Jurkat, Clone E6-1 (cell line): ENCODE data around the gene ATIC. TPM values are rescaled to one million over a fixed set of nuclear protein-coding genes. Genes with fewer than 3 reads are reported as not detected.

Experiments used
- DNase-seq: peaks from one replicate; pipeline ENCODE4 v3.0.0-alpha.2; 2011; ENCODE audit warnings: low read depth, low spot score
- H3K4me3 ChIP-seq: 2 replicates; pipeline ENCODE4 v1.5.1; 2011; ENCODE audit warnings: mild to moderate bottlenecking, low read length, control low read depth, moderate library complexity
- polyA plus RNA-seq: library from polyadenylated mRNA; unstranded; fragments of >200 nt; gene quantifications from one replicate; pipeline ENCODE4 v1.2.1, GENCODE V29; 2012; ENCODE audit warnings: missing spikeins; ENCODE audit not compliant: insufficient read length, insufficient read depth

ATIC gene
- 454 TPM for polyA plus RNA-seq

DNA sequence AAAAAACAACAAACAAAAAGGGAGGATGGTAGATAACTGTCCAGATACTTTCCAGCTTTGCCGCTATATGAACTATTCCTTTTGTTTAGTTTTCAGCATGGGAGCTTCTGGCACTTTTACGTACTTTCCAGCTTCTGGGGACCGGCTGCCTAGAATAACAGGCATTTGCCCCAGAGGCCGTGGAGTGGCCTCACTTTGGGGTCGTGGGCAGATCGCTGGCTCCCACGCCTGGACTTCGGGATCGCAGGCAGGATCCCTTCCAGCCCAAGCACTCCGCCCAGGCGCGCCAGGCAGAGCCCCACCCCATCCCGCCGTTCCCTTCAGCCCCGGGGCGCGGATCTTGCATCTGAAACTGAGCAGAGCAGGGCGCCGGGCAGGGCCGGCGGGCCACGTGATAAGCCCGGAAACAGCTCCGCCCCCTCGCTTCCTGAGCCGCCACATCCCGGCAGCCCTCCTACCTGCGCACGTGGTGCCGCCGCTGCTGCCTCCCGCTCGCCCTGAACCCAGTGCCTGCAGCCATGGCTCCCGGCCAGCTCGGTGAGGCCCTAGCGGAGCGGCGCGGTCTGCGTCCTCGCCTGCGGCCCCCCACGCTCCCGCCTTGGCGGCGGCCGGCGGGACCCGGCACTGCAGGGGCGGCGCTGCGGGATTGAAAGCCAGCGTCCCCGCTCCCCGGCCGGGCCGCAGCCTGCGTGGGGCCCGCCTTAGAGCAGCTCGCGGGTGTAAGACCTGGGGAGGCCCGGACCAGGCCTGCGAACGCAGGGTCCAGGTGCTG, at the start of gene ATIC:
Gene ATIC, plus strand, starts transcription at position 435 of the 772 bp plus-strand sequence. Its CDS starts 84 bp downstream, at position 519.
- H3K4me3 ChIP-seq, result peak within 1 kb of the TSS; percentile 57
- DNase-seq, result peak; percentile 90

- DNase-seq, result no peak
- no peak overlapping the region for H3K4me3 ChIP-seq
Observed at GRCh38 chr2:215262303-215262702, 49.6 kb upstream of the ATIC start.

GRCh38 chr2:215262741-215263362, 49.0 kb upstream of the ATIC start:
- no peak for DNase-seq
- H3K4me3 ChIP-seq, result no peak overlapping the region

GRCh38 chr2:215264374-215264773, 47.5 kb upstream of the ATIC start:
- DNase-seq, result no peak
- no peak overlapping the region for H3K4me3 ChIP-seq

- H3K4me3 ChIP-seq, result no peak overlapping the region
- peak; percentile 63 for DNase-seq
Observed at GRCh38 chr2:215269397-215270117, 42.3 kb upstream of the ATIC start.

DNA sequence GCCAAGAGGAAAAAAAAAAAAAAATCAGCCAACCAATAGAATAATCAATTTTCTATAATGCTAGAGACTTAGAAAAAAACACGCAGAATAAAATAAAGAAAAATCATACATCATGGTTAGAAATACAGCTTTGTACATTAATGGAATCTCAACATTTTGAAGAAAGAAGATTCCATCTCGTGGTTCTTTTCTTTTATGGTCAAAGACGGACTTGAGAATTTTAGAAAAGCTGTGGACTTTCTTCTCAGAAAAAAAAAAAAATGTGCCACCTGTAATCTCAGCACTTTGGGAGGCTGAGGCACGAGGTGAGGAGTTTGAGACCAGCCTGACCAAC, 41.8 kb upstream of the ATIC start:
- no peak for DNase-seq
- no peak overlapping the region for H3K4me3 ChIP-seq

DNA sequence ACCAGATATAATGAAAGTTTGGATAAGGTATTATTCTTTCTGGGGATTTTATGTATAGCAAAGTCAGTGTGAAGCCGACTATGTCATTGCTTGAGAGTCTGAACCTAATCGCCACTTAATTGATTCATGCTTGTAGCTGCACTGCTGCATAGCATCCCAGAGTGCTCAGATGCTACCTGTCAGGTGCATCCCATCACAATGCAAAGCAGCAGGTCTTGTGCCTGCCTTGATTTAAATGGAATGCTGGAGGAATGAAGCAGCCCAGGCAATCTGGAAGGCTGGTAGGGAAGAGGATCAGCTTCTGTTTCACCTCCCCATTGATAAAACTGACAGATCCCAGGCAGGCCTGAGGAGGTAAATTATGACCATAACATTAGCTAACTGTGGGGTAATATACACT, 40.4 kb upstream of the ATIC start:
- DNase-seq, result no peak
- H3K4me3 ChIP-seq, result no peak overlapping the region

DNA sequence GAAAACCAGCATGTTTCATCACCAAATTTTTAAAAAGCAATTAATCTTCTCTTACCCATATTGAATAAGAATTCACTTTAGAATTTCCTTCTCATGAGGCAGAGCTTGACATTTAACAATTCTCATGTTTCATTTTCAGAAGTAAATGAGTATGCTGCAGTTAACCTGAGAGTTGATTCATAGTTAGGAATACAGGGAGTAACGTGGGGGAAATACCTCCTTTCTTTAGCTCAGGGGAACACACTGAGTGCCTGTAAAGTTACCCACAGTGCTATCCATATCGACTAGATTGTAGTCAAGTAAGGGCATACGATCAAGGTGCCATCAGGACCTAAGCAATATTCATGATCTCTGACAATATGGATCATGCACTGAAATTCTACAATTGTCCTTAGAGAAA, 38.9 kb upstream of the ATIC start:
- no peak for DNase-seq
- H3K4me3 ChIP-seq, result no peak overlapping the region

DNA sequence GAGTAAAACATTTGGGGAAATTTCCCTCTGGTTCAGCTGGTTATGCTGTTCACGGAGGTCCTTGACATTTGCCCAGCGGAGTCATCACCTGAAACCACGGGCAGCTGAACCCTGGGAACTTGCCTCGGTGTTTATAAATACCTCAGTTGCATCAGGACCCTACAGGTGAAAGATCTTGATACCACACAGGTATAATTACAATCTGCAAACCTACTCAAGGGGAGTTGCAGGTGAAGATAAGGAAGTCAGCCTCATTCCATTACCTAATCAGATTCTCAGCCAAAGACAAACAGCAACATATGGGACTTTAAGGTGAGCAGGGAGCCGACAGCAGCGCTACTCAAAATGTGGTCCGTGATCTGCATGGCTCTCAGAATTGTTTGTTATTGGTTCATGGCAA, 37.0 kb upstream of the ATIC start:
- H3K4me3 ChIP-seq, result no peak overlapping the region
- DNase-seq, result no peak

DNA sequence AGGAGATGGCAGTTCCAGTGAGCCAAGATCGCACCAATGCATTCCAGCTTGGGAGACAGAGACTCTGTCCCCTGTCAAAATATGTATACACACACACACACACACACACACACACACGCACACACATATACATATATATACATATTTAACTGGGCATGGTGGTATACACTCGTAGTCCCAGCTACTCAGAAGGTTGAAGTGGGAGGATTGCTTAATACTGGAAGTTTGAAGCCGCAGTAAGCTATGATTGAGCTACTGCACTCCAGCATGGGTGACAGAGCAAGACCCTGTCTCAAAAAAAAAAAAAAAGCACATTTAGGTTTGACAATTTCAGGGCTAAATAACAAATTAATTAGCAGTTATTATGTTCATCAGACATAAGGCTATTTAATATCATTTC, 36.0 kb upstream of the ATIC start:
- DNase-seq, result no peak
- no peak overlapping the region for H3K4me3 ChIP-seq

GRCh38 chr2:215277944-215278343, 33.9 kb upstream of the ATIC start:
- DNase-seq, result no peak
- no peak overlapping the region for H3K4me3 ChIP-seq

DNA sequence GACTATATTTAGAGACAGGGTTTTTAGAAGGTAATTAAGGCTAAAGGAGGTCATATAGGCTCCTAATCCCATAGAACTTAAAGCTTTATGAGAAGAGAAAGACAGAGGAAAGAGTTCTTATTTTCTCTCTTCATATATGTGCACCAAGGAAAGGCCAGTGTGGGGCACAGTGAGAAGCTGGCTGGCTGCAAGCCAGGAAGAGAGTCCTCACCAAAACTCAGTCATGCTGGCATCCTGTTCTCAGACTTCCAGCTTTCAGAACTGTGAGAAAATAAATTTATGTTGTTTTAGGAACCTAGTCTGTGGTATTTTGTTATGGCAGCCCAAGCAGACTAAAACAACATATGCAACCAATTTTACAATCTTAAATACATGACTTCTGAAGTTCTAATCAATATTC, 31.5 kb upstream of the ATIC start:
- no peak for DNase-seq
- no peak overlapping the region for H3K4me3 ChIP-seq

DNA sequence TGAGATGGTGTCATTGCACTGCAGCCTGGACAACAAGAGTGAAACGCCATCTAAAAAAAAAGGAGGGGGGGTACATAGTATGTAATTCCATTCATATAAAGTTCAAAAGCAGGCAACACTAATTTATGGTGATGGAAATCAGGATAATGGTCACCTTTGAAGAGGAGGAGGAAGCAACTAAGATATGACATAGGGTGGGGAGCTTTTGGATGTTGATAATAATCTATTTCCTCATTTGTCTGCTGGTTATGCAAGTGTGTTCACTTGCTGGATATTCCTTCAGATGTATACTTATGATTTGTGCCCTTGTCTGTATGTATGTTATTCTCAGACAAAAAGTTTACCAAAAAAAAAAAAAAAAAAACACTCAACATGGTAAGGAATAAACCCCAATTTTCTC, 28.6 kb upstream of the ATIC start:
- no peak overlapping the region for H3K4me3 ChIP-seq
- DNase-seq, result no peak

GRCh38 chr2:215286309-215286708, 25.6 kb upstream of the ATIC start:
- no peak for DNase-seq
- H3K4me3 ChIP-seq, result no peak overlapping the region

DNA sequence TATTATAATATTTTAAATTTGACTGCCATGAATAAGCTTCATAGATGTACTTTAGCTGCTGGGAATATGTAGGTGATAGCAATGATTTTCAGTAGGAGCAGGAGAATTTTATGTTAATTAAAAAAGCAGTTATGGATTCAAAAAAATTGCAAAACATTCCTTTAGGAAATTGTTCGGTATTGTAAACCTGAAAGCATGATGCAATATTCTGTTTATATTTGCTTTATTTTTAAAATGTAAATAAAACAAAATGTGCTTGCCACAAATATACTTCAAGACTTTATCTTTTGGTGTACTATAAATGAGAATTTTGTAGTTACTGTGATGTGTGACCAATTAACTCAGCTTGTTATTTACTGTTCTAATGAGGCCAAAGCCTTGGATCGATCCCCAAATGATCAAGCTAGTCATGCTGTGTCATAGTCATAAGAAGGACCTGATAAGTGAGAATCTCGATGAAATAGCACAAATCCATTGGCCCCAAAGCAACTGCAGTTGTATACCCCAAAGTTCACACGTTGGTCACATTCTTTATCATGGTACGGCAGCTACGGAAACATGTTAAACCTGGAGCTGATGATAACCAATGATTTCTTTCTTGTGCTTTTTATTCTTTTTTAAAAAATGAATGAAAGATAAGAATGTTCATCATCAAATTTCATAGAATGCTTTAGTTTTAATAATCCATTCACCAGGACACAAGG, 23.6 kb upstream of the ATIC start:
- H3K4me3 ChIP-seq, result no peak overlapping the region

GRCh38 chr2:215290980-215291599, 20.8 kb upstream of the ATIC start:
- H3K4me3 ChIP-seq, result no peak overlapping the region
- DNase-seq, result no peak

More for the DNA sequence above, 23.6 kb upstream of the ATIC start:
- DNase-seq, result no peak

DNA sequence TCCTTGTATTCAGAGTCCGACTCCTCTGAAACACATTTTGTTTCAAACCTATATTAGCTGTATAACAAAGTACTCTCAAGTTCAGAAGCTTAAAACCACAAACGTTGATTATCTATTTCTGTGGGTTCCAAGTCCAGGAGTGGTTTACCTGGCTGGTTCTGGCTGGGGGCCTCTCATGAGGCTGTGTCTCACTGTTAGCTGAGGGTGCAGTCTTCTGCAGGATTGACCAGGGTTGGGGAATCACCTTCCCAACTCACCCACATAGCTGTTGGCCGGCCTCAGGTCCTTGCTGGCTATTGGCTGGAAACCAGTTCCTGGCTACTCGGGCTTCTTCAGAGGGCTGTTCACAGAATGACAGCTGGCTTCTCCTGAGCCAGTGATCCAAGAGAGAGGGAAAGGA, 18.0 kb upstream of the ATIC start:
- no peak overlapping the region for H3K4me3 ChIP-seq
- no peak for DNase-seq

- no peak overlapping the region for H3K4me3 ChIP-seq
- no peak for DNase-seq
Observed at GRCh38 chr2:215299337-215299859, 12.5 kb upstream of the ATIC start.

DNA sequence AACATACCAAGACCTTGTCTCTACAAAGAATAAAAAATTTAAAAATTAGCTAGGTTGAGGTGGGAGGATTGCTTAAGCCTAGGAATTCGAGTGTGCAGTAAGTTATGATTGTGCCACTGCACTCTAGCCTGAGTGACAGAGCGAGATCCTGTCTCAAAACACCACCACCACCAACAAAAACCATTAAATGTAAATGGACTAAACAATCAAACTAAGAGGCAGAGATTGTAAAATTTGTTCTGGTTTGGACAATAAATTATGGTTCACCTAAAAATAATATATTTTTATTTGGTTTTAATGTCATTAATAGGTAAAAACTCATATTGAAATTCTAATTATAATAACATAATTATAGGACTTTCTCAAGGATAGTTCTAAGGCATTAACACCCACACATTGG, 9.9 kb upstream of the ATIC start:
- no peak overlapping the region for H3K4me3 ChIP-seq
- DNase-seq, result no peak
